CD4-positive, CD25-positive, alpha-beta regulatory T cell (primary cell): ENCODE results near the gene TYMP. TPM values are rescaled to one million over a fixed set of nuclear protein-coding genes. Genes with fewer than 3 reads are reported as not detected.
A peak's percentile ranks its signal among the peaks of the same experiment; 100 is the strongest.

Experiments
- ATAC-seq, 2 donors: fragments of 150-1000 bp; cut with Tn5 transposase; one replicate each; pipeline ENCODE4 v1.10.0; 2021; ENCODE audit warnings: low read depth in 2 of 2, moderate number of reproducible peaks in 2 of 2, moderate library complexity in 1 of 2
- DNase-seq, 3 donors: peaks; one replicate each; pipeline versions ENCODE4 v3.0.0 to v3.0.0-alpha.2; 2012 to 2022; ENCODE audit warnings: mixed read lengths in 1 of 3
- H3K27ac ChIP-seq: one replicate; pipeline ENCODE4 v1.7.0; 2013; ENCODE audit warnings: mild to moderate bottlenecking, low read length; ENCODE audit not compliant: insufficient read depth, poor library complexity, severe bottlenecking
- H3K27me3 ChIP-seq: one replicate; pipeline ENCODE4 v1.7.0; 2013; ENCODE audit warnings: low read length; ENCODE audit not compliant: control insufficient read depth, insufficient read depth
- H3K36me3 ChIP-seq: one replicate; pipeline ENCODE4 v1.7.0; 2013; ENCODE audit warnings: mild to moderate bottlenecking, low read length, moderate library complexity; ENCODE audit not compliant: control insufficient read depth, insufficient read depth
- H3K4me1 ChIP-seq: 2 replicates; pipeline ENCODE4 v1.7.0; 2013; ENCODE audit warnings: mild to moderate bottlenecking, low read length; ENCODE audit not compliant: insufficient read depth, control insufficient read depth, poor library complexity, severe bottlenecking
- H3K4me3 ChIP-seq: one replicate; pipeline ENCODE4 v1.7.0; 2013; ENCODE audit warnings: low read depth, mild to moderate bottlenecking, low read length, moderate library complexity
- H3K9me3 ChIP-seq, 2 experiments: 1 replicate in 1 of 2; 2 replicates in 1 of 2; pipeline ENCODE4 v1.7.0; 2013; ENCODE audit warnings: low read length in 2 of 2, mild to moderate bottlenecking in 1 of 2, moderate library complexity in 1 of 2; ENCODE audit not compliant: control insufficient read depth in 2 of 2
- H3K27ac Mint-ChIP-seq, 3 donors: one replicate each; pipeline ENCODE4 v1.8.0; 2020 to 2022; ENCODE audit warnings: mild to moderate bottlenecking in 3 of 3, mixed read lengths in 3 of 3, moderate library complexity in 2 of 3
- H3K27me3 Mint-ChIP-seq: one replicate; pipeline ENCODE4 v1.8.0; 2022; ENCODE audit warnings: mild to moderate bottlenecking, mixed read lengths
- H3K36me3 Mint-ChIP-seq: one replicate; pipeline ENCODE4 v1.8.0; 2020; ENCODE audit warnings: mixed read lengths
- H3K4me1 Mint-ChIP-seq, 4 donors: one replicate each; pipeline ENCODE4 v1.8.0; 2020 to 2022; ENCODE audit warnings: mixed read lengths in 4 of 4, mild to moderate bottlenecking in 1 of 4
- H3K4me3 Mint-ChIP-seq, 4 donors: one replicate each; pipeline ENCODE4 v1.8.0; 2020 to 2022; ENCODE audit warnings: mild to moderate bottlenecking in 4 of 4, mixed read lengths in 4 of 4, moderate library complexity in 3 of 4
- H3K9me3 Mint-ChIP-seq, 7 donors: one replicate each; pipeline ENCODE4 v1.8.0; 2020 to 2022; ENCODE audit warnings: mixed read lengths in 7 of 7, mild to moderate bottlenecking in 3 of 7, moderate library complexity in 2 of 7
- polyA plus RNA-seq, 4 donors: library from polyadenylated mRNA; unstranded; fragments of 300-500 nt; fragmentation: Illumina TruSeq; gene quantifications; one replicate each; pipeline ENCODE4 v1.2.3, GENCODE V29; 2021
- total RNA-seq: library from RNA; stranded (reverse); gene quantifications from one replicate; pipeline ENCODE4 v1.2.3, GENCODE V29; 2022

TYMP gene
- total and polyA plus RNA-seq, 5 donors from 2014 or later, result 29.2 to 65.2 (median 46.9) TPM

- peak overlapping the region; percentile 96 for H3K27ac ChIP-seq
- Mint-ChIP-seq H3K27me3 (no peaks in the 10 kb centered on the region), H3K27ac (peak overlapping the region; percentile 74 to 87 (median 85)), H3K9me3 (no peaks in the 10 kb centered on the region), H3K4me3 (peak overlapping the region; percentile 77 to 94 (median 88)), H3K4me1 (peaks cover 0 to 30% (median 19%) of the 10 kb centered on the region in 4 donors), H3K36me3 (no peaks in the 10 kb centered on the region)
- DNase-seq (peak in 1 of 3 donors; percentile 61), ATAC-seq (no peak)
- H3K4me3 ChIP-seq, result no peak overlapping the region
- H3K36me3 ChIP-seq, result peaks cover 11% of the 10 kb centered on the region
- H3K4me1 ChIP-seq, result peaks cover 64% of the 10 kb centered on the region
- no peaks in the 10 kb centered on the region for H3K9me3 ChIP-seq
- no peaks in the 10 kb centered on the region for H3K27me3 ChIP-seq
These were observed 2.7 kb downstream of the TYMP start for GRCh38 chr22:50526834-50527801.

GRCh38 chr22:50526108-50526833 lies 3.5 kb downstream of the TYMP start:
- peak overlapping the region in 1 of 3 donors; percentile 87 for H3K27ac Mint-ChIP-seq
- H3K4me3 ChIP-seq, result no peak overlapping the region
- H3K4me3 Mint-ChIP-seq, result peak overlapping the region; percentile 77 to 94 (median 88)

GRCh38 chr22:50525858-50526107 lies 4.0 kb downstream of the TYMP start:
- Histone ChIP-seq H3K27me3 (no peaks in the 10 kb centered on the region), H3K4me3 (no peak overlapping the region), H3K9me3 (no peaks in the 10 kb centered on the region), H3K4me1 (peaks cover 54% of the 10 kb centered on the region), H3K27ac (peak overlapping the region; percentile 96), H3K36me3 (peaks cover 19% of the 10 kb centered on the region)
- Mint-ChIP-seq H3K4me3 (peak overlapping the region; percentile 84 to 91 (median 88)), H3K27me3 (no peaks in the 10 kb centered on the region), H3K27ac (peak overlapping the region in 1 of 3 donors; percentile 73), H3K36me3 (no peaks in the 10 kb centered on the region), H3K4me1 (peaks cover 0 to 30% (median 19%) of the 10 kb centered on the region in 4 donors), H3K9me3 (no peaks in the 10 kb centered on the region)
- ATAC-seq (no peak), DNase-seq (no peak)

More at GRCh38 chr22:50526108-50526833, 3.5 kb downstream of the TYMP start:
- H3K9me3 ChIP-seq, result no peaks in the 10 kb centered on the region
- H3K27me3 ChIP-seq, result no peaks in the 10 kb centered on the region
- H3K4me1 ChIP-seq, result peaks cover 59% of the 10 kb centered on the region
- H3K36me3 Mint-ChIP-seq, result no peaks in the 10 kb centered on the region
- ATAC-seq, result peak; percentile 28 to 32
- H3K4me1 Mint-ChIP-seq, result peaks cover 0 to 30% (median 19%) of the 10 kb centered on the region in 4 donors
- H3K27me3 Mint-ChIP-seq, result no peaks in the 10 kb centered on the region
- H3K27ac ChIP-seq, result peak overlapping the region; percentile 96
- DNase-seq, result peak; percentile 82 to 91 (median 83)
- H3K36me3 ChIP-seq, result peaks cover 15% of the 10 kb centered on the region
- H3K9me3 Mint-ChIP-seq, result no peaks in the 10 kb centered on the region

- Histone ChIP-seq H3K27me3 (no peaks in the 10 kb centered on the region), H3K4me1 (peaks cover 49% of the 10 kb centered on the region), H3K27ac (peak within 1 kb of the TSS; percentile 96), H3K4me3 (peak within 1 kb of the TSS; percentile 65), H3K9me3 (no peaks in the 10 kb centered on the region), H3K36me3 (peaks cover 20% of the 10 kb centered on the region)
- Mint-ChIP-seq H3K4me3 (peak within 1 kb of the TSS; percentile 90 to 93 (median 92)), H3K27me3 (no peaks in the 10 kb centered on the region), H3K9me3 (no peaks in the 10 kb centered on the region), H3K27ac (peak within 1 kb of the TSS; percentile 86 to 94 (median 92)), H3K36me3 (no peaks in the 10 kb centered on the region), H3K4me1 (peaks cover 0 to 30% (median 19%) of the 10 kb centered on the region in 4 donors)
- ATAC-seq (peak; percentile 63 to 69), DNase-seq (peak; percentile 95 to 98 (median 97))
These were observed 4.5 kb downstream of the TYMP start, which contains the start of gene SCO2 for GRCh38 chr22:50525104-50525857. TSS of gene SCO2 (minus strand) at chr22:50525598. CDS start at chr22:50524411, 1,187 bp downstream.

- H3K36me3 Mint-ChIP-seq, result peaks cover 2% of the 10 kb centered on the region
These were observed 5.1 kb downstream of the TYMP start for GRCh38 chr22:50524676-50525103.

GRCh38 chr22:50523806-50524675 lies 5.8 kb downstream of the TYMP start:
- Histone ChIP-seq H3K36me3 (peaks cover 25% of the 10 kb centered on the region), H3K27me3 (no peaks in the 10 kb centered on the region), H3K27ac (peak overlapping the region; percentile 96), H3K4me1 (peaks cover 37% of the 10 kb centered on the region), H3K9me3 (no peaks in the 10 kb centered on the region), H3K4me3 (peak overlapping the region; percentile 65)
- Mint-ChIP-seq H3K9me3 (no peaks in the 10 kb centered on the region), H3K4me3 (peak overlapping the region; percentile 90 to 93 (median 91)), H3K36me3 (peaks cover 6% of the 10 kb centered on the region), H3K4me1 (peaks cover 0 to 30% (median 19%) of the 10 kb centered on the region in 4 donors), H3K27ac (peak overlapping the region; percentile 86 to 94 (median 92)), H3K27me3 (no peaks in the 10 kb centered on the region)
- DNase-seq (no peak), ATAC-seq (no peak)

More at GRCh38 chr22:50524676-50525103, 5.1 kb downstream of the TYMP start:
- no peak for ATAC-seq
- H3K4me1 ChIP-seq, result peaks cover 44% of the 10 kb centered on the region
- DNase-seq, result no peak
- H3K9me3 ChIP-seq, result no peaks in the 10 kb centered on the region
- peak overlapping the region; percentile 65 for H3K4me3 ChIP-seq
- H3K27ac Mint-ChIP-seq, result peak overlapping the region; percentile 86 to 94 (median 92)
- peaks cover 20% of the 10 kb centered on the region for H3K36me3 ChIP-seq
- H3K27ac ChIP-seq, result peak overlapping the region; percentile 96
- H3K27me3 ChIP-seq, result no peaks in the 10 kb centered on the region
- no peaks in the 10 kb centered on the region for H3K9me3 Mint-ChIP-seq
- peaks cover 0 to 30% (median 19%) of the 10 kb centered on the region in 4 donors for H3K4me1 Mint-ChIP-seq
- H3K27me3 Mint-ChIP-seq, result no peaks in the 10 kb centered on the region
- H3K4me3 Mint-ChIP-seq, result peak overlapping the region; percentile 90 to 93 (median 91)
